GM19240 (cell line): Measurements from ENCODE around the gene TMEM205.
A peak's percentile ranks its signal among the peaks of the same experiment; 100 is the strongest.
"Not testable (repeated sequence)": the region's sequence is repeated elsewhere in the genome, so short reads cannot be mapped to it uniquely, and the experiment has no call there.

Experiments used
- DNase-seq: peaks from one replicate; pipeline ENCODE4 v3.0.0; 2011; ENCODE audit warnings: low spot score; ENCODE audit not compliant: insufficient read length

TMEM205 gene

DNA sequence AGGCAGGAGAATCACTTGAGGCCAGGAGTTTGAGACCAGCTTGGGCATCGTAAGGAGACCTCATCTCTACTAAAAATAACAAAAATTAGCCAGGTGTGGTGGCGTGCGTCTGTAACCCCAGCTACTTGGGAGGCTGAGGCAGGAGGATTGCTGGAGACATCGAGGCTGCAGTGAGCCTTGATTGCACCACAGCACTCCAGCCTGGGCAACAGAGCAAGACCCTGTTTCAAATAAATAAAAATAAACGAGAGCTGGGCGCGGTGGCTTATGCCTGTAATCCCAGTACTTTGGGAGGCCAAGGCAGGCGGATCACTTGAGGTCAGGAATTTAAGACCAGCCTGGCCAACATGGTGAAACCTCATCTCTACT is 6.0 kb downstream of the TMEM205 start:
- DNase-seq, result not testable (repeated sequence)

DNA sequence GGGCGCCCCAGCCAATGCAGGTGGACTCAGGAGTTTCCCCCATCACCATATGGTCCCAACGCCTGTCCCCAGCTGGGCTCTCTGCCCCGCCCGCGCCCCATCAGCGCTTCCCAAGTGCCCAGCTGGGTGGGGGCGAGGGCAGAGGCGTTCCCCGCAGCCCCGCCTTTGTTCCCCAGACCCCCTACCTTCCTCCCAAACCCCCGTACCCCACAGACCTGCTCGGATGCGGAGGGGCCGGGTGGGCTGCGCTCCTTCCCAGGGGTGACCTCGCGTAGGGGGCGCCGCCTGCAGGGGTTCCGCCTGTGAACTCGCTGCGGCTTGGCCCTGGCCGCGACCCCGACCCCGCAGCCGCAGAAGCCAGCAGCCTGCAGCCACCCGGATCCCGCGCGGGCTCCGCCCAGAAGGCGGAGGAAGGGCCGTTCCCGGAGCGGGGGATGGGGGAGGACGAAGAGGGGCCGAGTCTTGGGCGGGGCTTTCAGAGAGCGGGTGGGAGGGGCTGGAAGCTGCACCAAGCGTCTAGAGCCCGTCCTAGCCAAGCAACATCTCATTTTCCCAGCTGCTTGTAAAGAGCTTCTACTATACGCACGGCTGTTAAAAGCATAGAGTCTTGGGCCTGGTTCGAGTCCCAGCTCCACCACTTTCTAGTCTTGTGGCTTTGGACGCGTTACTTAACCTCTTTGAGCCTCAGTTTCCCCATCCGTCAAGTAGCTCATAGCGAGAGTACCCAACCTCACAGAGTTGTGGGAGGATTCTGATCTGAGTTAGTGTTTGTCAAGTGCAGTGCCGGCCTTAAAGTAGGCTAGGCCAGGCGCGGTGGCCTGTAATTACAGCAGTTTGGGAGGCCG is 6.6 kb downstream of the TMEM205 start, which contains the start of gene RAB3D:
Gene RAB3D (minus strand): TSS at position 404 of the 845 bp plus-strand sequence. CDS start 2,258 bp downstream, outside the sequence.
- peak; percentile 88 for DNase-seq

DNA sequence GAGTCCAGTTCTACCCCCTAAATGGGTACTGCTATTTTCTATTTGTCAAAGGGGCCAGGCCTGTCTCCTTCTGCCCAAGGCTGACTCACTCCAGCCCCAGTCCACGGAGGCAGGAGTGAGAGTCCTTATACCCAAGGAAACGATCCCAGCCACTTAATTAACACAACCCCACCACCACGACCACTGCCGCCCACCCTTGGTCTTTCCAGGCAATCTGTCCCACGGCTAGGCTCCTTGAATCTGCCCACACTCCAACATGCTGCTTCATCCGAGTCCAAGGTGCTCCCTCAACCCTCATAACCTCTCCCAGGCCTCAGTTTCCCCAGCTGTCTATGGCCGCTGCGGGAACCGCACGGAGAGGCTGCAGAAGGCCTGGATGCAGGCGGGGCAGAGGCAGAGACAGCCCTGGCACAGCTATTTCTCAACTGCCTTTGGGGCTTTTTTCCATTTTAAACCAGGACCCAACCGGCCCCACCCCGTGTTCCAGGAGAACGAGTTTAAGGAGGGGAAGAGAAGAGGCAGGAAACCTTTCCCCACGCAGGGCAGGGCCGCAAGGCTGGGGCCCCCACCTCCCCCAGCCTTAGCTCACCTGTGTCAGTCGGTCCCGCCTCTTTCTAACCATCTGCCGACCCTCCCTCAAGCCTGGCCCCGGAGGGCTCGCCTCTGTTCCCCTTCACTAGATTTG is 7.4 kb downstream of the TMEM205 start:
- DNase-seq, result no peak

DNA sequence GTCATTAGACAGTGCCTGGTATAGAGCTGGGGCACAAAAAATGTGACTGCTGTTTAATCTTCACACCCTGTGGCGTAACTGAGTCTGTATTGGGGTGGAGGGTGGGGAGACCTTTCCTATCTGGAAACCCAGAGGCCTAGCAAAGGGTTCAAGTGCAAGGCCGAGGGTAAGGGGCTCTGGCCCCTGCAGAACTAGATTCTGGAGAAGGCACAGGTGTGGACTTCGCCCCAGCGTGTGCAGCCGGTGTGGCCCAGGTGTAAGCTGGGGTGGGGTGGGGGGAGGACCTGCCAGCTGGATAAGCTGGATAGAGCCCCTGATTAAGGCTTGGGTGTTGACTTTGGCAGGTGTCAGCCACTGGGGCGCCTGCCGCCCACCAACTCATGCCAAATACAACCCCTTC is 7.9 kb downstream of the TMEM205 start:
- DNase-seq, result no peak

DNA sequence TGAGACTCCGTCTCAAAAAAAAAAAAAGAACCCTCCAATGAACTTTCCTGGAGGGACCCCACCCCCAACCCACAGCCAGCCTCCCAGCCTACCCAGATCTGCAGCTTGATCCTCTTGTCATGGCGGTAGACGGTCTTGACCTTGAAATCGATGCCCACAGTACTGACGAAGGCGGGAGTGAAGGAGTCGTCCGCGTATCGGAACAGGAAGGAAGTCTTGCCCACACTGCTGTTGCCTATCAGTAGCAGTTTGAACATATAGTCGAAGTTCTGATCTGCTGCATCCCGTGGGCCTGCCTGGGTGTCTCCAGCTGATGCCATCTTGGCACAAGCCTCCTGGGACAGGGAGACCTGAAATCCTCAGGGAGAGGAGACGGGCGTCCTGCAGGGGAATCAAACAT is 9.0 kb downstream of the TMEM205 start:
- no peak for DNase-seq

DNA sequence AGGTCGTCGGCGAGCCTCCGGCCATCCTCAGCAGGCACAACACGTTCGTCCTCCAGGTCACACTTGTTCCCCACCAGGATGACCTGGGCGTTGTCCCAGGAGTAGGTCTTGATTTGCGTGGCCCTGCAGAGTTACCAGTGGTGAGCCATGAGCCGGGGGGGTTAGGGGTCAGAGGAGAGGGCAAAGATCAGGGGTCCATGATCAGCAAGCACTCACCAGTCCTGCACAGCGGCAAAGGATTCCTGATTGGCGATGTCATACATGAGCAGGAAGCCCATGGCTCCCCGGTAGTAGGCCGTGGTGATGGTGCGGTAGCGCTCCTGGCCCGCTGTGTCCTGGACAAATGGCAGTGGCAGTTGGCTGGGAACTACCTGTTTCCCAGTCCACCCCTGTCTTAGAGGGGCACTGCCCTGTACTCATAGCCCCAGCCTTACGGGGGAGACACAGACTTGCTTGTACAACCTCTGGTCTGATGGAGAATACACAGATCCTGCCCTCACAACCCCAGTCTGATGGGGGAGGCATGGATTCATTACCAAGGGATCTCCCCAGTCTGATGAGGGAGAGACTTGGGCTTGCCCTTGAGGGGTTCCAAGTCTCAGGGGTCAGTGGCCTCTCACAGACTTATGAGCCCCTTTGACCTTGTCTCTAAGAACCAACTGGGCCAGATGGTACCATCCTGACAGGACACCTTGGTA is 10.5 kb downstream of the TMEM205 start:
- DNase-seq, result no peak

DNA sequence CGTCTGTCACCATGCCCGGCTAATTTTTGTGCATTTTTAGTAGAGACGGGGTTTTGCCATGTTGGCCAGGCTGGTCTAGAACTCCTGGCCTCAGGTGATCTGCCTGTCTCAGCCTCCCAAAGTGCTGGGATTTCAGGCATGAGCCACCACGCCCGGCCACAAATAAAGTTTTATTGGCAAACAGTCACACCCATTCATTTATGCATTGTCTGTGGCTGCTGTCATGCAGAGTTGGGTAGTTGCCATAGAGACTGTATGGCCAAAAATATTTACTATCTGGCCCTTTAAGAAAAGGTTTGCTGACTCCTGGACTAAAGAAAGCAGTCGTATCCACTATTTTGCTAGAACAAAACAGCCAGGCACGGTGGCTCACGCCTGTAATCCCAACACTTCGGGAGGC is 12.2 kb downstream of the TMEM205 start:
- not testable (repeated sequence) for DNase-seq

DNA sequence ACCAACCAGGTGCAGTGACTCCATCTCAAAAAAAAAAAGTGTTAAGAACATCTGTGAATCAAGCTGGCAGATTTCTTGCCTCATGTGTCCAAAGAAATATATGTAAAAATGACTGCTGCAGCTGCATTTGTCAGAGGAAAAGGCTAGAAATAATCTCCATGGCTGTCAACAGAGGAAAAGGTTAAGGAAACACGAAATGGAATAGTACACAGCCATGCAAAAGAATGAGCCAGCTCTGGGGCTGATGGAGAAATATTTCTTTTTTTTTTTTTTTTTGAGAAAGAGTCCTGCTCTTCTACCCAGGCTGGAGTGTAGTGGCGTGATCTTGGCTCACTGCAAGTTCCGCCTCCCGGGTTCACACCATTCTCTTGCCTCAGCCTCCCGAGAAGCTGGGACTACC is 13.2 kb downstream of the TMEM205 start:
- DNase-seq, result no peak

DNA sequence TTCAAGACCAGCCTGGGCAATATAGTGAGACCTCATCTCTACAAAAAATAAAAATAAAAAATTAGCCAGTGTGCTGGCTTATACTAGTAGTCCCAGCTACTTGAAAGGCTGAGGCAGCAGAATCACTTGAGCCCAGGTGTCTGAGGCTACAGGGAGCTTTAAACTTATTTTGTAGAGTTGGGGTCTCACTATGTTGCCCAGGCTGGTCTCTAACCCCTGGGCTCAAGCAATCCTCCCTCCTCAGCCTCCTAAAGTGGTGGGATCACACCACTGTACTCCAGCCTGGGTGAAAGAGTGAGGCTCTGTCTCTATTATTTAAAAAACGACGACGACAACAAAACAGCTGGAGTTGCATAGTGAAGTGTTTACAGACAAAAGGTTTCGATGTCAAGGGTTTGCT is 14.6 kb downstream of the TMEM205 start:
- no peak for DNase-seq

DNA sequence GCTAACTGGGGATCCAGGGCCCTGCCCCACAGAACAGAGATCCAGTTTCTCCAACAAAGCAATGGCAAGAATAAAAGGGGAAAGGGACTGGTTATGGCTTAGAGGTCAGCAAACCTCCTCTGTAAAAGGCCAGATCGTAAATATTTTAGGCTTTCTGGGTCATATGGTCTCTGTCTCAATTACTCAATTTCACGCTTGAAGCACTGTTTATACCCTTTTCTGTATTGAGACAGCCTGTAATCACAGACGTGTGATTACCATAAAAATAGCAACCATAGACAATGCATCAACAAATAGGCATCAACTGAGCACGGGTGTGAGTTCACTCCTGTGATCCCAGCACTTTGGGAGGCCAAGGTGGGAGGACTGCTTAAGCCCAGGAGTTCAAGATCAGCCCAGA is 15.9 kb downstream of the TMEM205 start:
- no peak for DNase-seq

DNA sequence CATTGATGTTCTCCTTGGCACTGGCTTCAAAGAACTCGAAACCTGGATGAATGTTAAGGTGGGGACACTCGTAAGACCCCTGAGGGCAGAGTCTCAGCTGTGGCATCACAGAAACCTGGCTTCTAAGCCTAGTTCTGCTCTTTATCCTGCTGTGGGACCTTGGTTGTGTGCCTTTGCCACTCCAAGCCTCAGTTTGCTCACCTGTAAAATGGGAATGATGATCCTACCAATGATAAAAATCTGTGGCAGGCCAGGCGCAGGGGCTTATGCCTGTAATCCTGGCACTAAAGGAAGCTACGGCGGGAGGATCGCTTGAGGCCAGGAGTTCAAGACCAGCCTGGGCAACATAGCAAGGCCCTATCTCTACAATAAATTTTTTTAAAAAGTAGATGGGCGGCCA is 20.5 kb downstream of the TMEM205 start:
- DNase-seq, result no peak

DNA sequence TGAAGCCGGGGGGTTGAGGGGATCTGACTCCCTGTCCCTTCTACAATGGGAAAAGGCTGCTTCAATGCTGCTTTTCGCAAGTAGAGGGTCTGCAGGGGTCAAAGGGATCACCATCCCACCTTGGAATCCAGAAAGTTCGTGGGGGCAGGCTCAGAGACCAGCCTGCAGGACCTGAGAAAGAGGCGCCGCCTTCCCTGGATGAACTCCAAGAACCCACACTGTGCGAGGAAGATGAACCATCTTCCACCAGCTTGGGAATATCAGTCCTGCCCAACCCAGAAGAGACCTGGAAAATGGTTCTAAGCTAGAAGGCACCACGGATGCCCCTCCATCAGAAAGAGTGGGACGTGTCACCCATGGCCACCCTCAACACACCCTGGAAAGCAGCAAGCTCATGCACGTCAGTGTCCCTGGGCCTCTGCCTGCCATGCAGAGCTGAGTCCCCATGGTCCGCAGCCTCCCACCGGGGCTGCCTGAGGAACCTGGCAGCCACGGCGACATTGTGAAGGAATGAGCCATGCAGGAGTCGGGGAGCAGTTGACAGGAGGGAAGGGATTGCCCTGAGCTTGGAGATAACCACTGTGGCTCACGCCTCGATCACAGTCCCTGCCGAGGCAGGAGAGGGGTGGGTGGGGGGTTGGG is 21.2 kb downstream of the TMEM205 start:
- DNase-seq, result no peak

DNA sequence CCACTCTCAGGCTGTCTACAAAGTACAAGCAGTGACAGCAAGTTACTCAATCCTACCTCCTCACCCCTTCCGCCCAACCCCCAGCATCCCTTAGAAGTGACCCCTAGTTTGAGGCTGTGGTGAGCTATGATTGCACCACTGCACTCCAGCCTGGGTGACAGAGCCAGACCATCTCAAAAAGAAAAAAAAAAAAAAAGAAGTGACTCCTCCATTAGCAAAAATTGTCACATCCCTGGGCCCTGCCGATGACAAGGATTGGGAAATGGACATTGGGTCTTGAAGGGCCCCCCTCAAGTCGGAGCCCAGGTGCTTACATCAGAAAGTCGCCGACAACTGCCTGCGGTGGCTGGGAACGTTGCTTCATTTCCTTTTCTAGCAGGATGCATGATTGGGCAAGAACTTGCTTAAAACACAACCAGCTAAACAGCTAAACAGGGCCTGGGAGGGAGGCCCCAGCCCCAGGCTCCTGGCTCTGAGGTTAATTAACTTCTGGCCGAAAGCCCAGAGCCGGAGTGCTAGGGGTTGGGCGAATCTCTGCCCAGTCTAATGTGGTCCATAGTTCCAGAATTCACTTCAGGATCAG is 21.9 kb downstream of the TMEM205 start:
- DNase-seq, result no peak

DNA sequence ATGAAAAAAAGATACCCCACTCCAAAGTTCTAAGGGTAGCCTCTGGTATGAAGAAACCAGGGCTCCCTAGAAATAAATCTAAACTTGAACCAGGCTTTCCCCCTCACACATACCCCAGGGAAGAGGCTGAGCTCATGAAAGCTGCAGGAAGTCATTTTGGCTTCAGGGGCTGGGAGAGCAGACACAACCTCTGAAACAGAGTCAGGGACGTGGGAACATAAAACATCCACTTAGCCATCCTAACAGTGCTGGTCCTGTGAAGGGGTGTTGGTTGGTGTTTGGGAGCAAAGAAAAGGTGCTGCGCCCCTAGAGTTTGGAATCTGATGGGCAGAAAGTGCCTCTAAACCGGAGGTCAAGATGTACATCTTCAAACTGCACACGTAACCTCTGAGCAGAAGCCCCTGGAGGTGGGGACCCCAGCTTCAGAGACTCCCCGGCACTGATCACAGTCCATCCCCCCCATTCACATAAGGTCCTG is 22.4 kb downstream of the TMEM205 start:
- no peak for DNase-seq

DNA sequence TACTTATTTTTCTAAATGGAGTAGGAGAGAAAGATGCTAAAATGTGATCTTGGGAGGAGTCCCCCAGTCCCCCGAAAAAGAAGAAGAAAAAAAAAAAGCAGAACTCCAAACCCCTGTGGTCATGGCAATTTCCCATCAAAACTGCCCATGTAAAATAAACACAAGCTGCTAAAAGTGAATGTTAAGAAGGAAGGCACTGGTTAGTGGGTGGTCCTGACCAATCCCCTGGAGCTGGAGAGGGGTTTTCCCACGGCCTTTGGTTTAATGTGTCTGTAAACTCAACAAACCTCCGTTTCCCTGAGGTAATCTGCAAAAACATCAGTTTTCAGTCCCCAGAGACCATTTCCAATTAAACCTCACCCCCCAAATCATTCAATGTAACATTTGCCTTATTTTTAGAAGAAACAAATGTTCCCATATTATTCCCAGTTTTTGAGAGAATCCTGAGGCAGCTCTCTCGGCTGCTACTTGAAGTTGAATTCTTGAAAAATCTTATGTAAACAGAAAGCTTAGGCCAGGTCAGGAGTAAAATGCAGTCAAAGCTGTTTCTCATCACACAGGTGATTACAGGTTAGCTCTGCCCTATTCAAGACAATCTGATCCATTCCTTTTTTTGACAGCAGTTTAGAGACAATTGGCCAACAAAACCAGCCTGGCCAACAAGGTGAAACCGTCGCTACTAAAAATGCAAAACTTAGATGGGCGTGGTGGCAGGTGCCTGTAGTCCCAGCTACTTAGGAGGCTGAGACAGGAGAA is 23.6 kb downstream of the TMEM205 start:
- DNase-seq, result no peak

DNA sequence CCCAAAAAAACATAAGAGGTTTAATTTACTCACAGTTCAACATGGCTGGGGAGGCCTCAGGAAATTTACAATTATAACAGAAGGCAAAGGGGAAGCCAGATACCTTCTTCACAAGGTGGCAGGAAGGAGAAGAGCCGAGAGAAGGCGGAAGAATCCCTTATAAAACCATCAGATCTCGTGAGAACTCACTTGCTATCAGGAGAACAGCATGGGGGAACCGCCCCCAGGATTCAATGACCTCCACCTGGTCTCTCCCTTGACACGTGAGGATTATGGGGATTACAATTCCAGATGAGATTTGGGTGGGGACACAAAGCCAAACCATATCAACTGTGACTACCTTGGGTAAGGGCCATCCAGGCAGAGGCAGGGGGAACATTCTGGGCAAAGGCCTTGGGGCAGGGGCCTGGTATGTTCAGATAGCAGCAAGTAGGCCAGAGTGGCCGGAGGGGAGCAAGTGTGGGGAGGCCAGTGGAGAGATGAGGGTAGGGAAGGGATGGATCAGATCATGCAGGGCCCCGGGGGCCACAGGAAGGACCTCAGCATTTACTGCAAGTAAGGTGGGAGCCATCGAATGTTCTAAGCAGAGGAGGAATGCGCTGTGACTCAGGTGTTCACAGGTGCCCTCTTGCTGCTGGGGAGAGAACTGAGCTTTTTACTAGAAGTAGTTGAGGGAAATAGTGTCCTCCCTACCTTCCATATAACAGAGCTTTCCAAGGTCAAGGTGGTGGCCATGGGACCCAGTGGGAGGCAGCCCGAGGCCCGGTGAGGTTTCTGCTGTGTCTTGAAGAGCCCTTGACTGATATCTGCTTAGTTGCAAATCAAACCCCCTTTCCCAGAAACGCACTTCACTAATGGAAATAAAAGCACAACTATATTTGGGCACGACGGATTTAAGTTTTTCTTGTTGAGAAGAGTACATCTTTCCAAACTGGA is 24.6 kb downstream of the TMEM205 start:
- no peak for DNase-seq

DNA sequence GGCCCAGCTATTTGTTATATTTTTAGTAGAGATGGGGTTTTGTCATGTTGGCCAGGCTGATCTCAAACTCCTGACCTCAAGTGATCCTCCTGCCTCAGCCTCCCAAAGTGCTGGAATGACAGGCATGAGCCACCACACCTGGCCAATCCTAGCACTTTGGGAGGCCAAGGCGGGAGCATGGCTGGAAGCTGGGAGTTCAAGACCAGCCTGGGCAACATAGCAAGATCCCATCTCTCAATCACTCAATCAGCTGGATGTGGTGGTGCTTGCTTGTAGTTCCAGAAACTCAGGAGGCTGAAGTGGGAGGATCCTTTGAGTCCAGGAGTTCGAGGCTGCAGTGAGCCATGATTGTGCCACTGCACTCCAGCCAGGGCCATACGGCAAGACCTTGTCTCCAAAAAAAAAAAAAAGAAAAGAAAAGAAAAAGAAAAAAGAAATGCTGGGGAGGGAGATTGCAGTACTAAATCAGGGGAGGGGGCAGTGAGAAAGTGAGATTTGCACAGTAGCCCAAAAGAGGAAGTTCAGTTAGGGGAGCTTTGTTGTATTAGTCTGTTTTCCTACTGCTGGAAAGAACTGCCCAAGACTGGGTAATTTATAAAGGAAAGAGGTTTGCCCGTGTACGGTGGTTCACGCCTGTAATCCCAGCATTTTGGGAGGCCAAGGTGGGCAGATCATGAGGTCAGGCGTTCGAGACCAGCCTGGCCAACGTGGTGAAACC is 25.6 kb downstream of the TMEM205 start:
- DNase-seq, result not testable (repeated sequence)

DNA sequence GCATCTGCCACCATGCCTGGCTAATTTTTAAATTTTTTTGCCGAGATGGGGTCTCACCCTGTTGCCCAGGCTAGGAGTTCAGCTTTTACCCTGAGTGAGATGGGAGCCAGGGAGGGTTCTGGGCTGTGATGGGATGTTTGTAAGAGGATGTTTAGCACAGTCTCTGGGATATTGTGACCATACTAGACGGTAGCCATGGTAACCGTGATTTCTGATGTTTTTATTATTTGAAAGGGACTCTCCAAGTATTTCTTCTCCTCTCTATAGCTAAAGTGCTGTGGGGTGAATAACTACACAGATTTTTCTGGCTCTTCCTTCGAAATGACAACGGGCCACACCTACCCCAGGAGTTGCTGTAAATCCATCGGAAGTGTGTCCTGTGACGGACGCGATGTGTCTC is 39.7 kb downstream of the TMEM205 start:
- DNase-seq, result no peak

DNA sequence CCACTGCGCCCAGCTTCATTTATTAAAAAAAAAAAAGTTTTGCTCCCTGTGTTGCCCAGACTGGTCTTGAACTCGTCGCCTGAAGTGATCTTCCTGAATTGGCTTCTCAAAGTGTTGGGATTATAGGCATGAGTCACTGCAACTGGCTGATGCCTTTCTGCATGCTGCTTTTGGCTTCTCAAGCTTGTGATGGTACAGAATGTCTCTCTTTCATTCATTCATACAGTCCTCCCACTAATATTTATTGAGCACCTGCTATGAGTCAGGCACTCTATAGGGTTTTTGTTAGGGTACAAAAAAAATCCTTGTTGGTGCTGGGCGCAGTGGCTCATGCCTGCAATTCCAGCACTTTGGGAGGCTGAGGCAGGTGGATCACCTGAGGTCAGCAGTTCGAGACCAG is 41.1 kb downstream of the TMEM205 start:
- no peak for DNase-seq
